Fibroblast of lung (primary cell): ENCODE measurements around the gene COMMD3. TPM values are rescaled to one million over a fixed set of nuclear protein-coding genes. Genes with fewer than 3 reads are reported as not detected.

Experiments
- DNase-seq, 2 donors: peaks; one replicate each; pipeline versions ENCODE4 v3.0.0 to v3.0.0-alpha.2; 2010; ENCODE audit warnings: low read depth in 2 of 2
- H2AFZ ChIP-seq: 2 replicates; pipeline ENCODE4 v1.5.1; 2012; ENCODE audit warnings: low read length, control low read depth, inconsistent platforms
- H3K27ac ChIP-seq: 2 replicates; pipeline ENCODE4 v1.5.1; 2011; ENCODE audit warnings: low read length, control low read depth; ENCODE audit not compliant: insufficient read depth
- H3K27me3 ChIP-seq: 2 replicates; pipeline ENCODE4 v1.5.1; 2011; ENCODE audit warnings: mild to moderate bottlenecking, low read length; ENCODE audit not compliant: control insufficient read depth, insufficient read depth
- H3K36me3 ChIP-seq: 2 replicates; pipeline ENCODE4 v1.5.1; 2011; ENCODE audit warnings: low read length; ENCODE audit not compliant: control insufficient read depth, insufficient read depth
- H3K4me1 ChIP-seq: 2 replicates; pipeline ENCODE4 v1.5.1; 2011; ENCODE audit warnings: low read length; ENCODE audit not compliant: control insufficient read depth, insufficient read depth; ENCODE audit errors: extremely low read depth
- H3K4me2 ChIP-seq: 2 replicates; pipeline ENCODE4 v1.5.1; 2011; ENCODE audit warnings: low read length, control low read depth; ENCODE audit not compliant: insufficient read depth; ENCODE audit errors: extremely low read depth
- H3K4me3 ChIP-seq, 4 experiments: fragments of 200-600 bp in 1 of 4; sonication (generic) in 1 of 4; replicated peaks in 1 of 4; 2 replicates each; pipeline ENCODE4 v1.5.1; 2011 to 2016; ENCODE audit warnings: low read length in 4 of 4, low read depth in 3 of 4, mild to moderate bottlenecking in 3 of 4, control low read depth in 2 of 4, inconsistent platforms in 1 of 4, mixed read lengths in 1 of 4; ENCODE audit not compliant: insufficient read depth in 1 of 4; ENCODE audit errors: control extremely low read depth in 1 of 4
- H3K79me2 ChIP-seq: 2 replicates; pipeline ENCODE4 v1.5.1; 2012; ENCODE audit warnings: mild to moderate bottlenecking, low read length, inconsistent platforms; ENCODE audit not compliant: control insufficient read depth, insufficient read depth
- H3K9ac ChIP-seq: 2 replicates; pipeline ENCODE4 v1.5.1; 2011; ENCODE audit warnings: mild to moderate bottlenecking, low read length, control low read depth; ENCODE audit not compliant: insufficient read depth
- H3K9me3 ChIP-seq: 2 replicates; pipeline ENCODE4 v1.5.1; 2012; ENCODE audit warnings: low read depth, low read length; ENCODE audit not compliant: control insufficient read depth, insufficient read depth
- H4K20me1 ChIP-seq: 2 replicates; pipeline ENCODE4 v1.5.1; 2011; ENCODE audit warnings: low read length; ENCODE audit not compliant: control insufficient read depth, insufficient read depth; ENCODE audit errors: extremely low read depth
- EZH2 ChIP-seq: IDR thresholded peaks from 2 replicates; pipeline ENCODE4 v1.5.1; 2012; ENCODE audit warnings: low read length, control low read depth, mild to moderate bottlenecking; ENCODE audit errors: missing control alignments
- polyA plus RNA-seq, 2 donors: library from polyadenylated mRNA; depleted of rRNA in 1 of 2; stranded (reverse) in 1 of 2; unstranded in 1 of 2; fragments of >200 nt; gene quantifications; 2 replicates each; pipeline ENCODE4 v1.2.1, GENCODE V29; 2011 to 2012; ENCODE audit warnings: missing spikeins in 1 of 2
- total RNA-seq: library from RNA; depleted of rRNA; stranded (reverse); fragments of >200 nt; gene quantifications from 2 replicates; pipeline ENCODE4 v1.2.1, GENCODE V29; 2014
- TF ChIP-seq, protein P1 (sequence below), 2 donors: IDR thresholded peaks in 1 of 2; conservative IDR thresholded peaks in 1 of 2; 1 replicate in 1 of 2; 2 replicates in 1 of 2; pipeline ENCODE4 v1.5.1; 2011 to 2012; ENCODE audit warnings: low read length in 2 of 2, control low read depth in 1 of 2, inconsistent platforms in 1 of 2, low read depth in 1 of 2, mild to moderate bottlenecking in 1 of 2

Gene COMMD3
- total and polyA plus RNA-seq, 2 donors (not counting 1 experiment from before 2014, with no cell fraction given): 39.0 to 42.3 TPM

DNA sequence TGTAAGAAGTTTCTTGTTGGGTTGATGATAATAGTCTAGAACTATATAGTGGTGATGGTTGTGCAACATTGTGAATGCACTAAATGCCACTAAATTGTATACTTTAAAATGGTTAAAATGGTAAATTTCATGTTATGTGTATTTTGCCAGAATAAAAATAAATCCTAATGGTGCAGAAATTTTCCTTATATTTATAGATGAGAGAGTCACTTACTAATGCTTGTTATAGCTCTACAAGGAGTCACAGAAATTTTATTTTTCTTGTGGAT, 50.2 kb downstream of the COMMD3 start:
- H4K20me1 ChIP-seq: no peaks in the 10 kb centered on the region
- H3K4me3 ChIP-seq: no peak overlapping the region
- H3K9ac ChIP-seq: no peak overlapping the region
- H3K27me3 ChIP-seq: no peaks in the 10 kb centered on the region
- H3K9me3 ChIP-seq: no peaks in the 10 kb centered on the region
- no peaks in the 10 kb centered on the region for H3K4me1 ChIP-seq
- no peak overlapping the region for H3K4me2 ChIP-seq
- DNase-seq: no peak
- H3K79me2 ChIP-seq: no peaks in the 10 kb centered on the region
- no peaks in the 10 kb centered on the region for H3K36me3 ChIP-seq
- no peak for TF ChIP-seq EZH2
- TF ChIP-seq, protein P1, sequence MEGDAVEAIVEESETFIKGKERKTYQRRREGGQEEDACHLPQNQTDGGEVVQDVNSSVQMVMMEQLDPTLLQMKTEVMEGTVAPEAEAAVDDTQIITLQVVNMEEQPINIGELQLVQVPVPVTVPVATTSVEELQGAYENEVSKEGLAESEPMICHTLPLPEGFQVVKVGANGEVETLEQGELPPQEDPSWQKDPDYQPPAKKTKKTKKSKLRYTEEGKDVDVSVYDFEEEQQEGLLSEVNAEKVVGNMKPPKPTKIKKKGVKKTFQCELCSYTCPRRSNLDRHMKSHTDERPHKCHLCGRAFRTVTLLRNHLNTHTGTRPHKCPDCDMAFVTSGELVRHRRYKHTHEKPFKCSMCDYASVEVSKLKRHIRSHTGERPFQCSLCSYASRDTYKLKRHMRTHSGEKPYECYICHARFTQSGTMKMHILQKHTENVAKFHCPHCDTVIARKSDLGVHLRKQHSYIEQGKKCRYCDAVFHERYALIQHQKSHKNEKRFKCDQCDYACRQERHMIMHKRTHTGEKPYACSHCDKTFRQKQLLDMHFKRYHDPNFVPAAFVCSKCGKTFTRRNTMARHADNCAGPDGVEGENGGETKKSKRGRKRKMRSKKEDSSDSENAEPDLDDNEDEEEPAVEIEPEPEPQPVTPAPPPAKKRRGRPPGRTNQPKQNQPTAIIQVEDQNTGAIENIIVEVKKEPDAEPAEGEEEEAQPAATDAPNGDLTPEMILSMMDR (conservative IDR thresholded peaks at IDR 0.05 in 1 of 2, IDR thresholded peaks at IDR 0.05 in 1 of 2; ENCODE audit: low read depth in 1 of 2, low read length in 2 of 2): no peak
- no peak overlapping the region for H2AFZ ChIP-seq
- H3K27ac ChIP-seq: no peak overlapping the region

DNA sequence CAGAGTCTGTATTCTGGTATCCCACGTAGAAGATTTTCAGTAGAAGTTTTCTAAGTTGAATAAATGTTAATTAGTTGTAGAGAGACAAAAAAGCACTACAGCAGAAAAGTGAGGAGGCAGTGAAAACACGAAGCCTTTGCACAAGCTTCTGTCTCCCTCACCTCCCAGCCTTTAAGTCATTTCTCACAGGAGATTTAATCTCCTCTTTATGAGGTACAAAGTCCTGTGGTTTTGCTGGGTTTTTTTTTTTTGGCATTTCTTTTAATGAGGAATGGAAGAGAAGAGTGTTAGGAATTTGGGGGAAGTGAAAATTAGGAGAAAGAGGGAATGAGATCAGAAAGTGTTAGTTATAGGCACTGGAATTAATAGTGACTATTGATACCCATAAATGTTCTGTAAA, 50.6 kb downstream of the COMMD3 start:
- Histone ChIP-seq H3K27ac (no peak overlapping the region), H3K9ac (no peak overlapping the region), H3K4me2 (no peak overlapping the region), H3K9me3 (no peaks in the 10 kb centered on the region), H3K27me3 (no peaks in the 10 kb centered on the region), H3K4me1 (no peaks in the 10 kb centered on the region), H4K20me1 (no peaks in the 10 kb centered on the region), H3K79me2 (no peaks in the 10 kb centered on the region), H2AFZ (no peak overlapping the region), H3K4me3 (no peak overlapping the region), H3K36me3 (no peaks in the 10 kb centered on the region)
- DNase-seq: no peak
- no peak for TF ChIP-seq EZH2
- TF ChIP-seq, protein P1 (conservative IDR thresholded peaks at IDR 0.05 in 1 of 2, IDR thresholded peaks at IDR 0.05 in 1 of 2; ENCODE audit: low read depth in 1 of 2, low read length in 2 of 2): no peak

DNA sequence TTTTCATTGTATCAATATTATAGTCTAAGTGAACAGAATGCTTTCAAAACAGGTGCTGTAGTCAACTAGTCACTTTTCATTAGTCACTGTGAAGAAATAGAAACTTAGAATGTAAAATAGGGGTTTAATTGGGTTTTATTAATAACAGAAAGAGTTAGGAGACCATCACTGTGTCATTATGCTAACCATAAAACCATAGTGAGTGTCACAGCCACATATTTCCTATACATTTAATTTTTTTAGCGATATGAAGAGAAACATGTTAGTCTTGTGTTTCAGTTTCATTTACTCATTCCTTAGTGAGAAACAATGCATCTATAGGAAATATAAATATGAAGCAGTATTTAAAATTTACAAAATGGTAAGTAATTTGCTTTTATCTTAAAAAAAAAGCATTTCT, 51.3 kb downstream of the COMMD3 start:
- no peak for TF ChIP-seq EZH2
- TF ChIP-seq, protein P1 (conservative IDR thresholded peaks at IDR 0.05 in 1 of 2, IDR thresholded peaks at IDR 0.05 in 1 of 2; ENCODE audit: low read depth in 1 of 2, low read length in 2 of 2): no peak
- Histone ChIP-seq H3K9ac (no peak overlapping the region), H3K27ac (no peak overlapping the region), H3K36me3 (no peaks in the 10 kb centered on the region), H3K9me3 (no peaks in the 10 kb centered on the region), H3K27me3 (no peaks in the 10 kb centered on the region), H3K4me3 (no peak overlapping the region), H3K79me2 (no peaks in the 10 kb centered on the region), H3K4me2 (no peak overlapping the region), H2AFZ (no peak overlapping the region), H3K4me1 (no peaks in the 10 kb centered on the region), H4K20me1 (no peaks in the 10 kb centered on the region)
- DNase-seq: no peak
